GM21619 (cell line): ENCODE results near the gene DISP1.

Source experiments
- ATAC-seq: cut with Tn5 transposase; IDR thresholded peaks from one replicate; pipeline ENCODE4 v1.9.1; 2021; ENCODE audit not compliant: unreplicated experiment

The DISP1 gene

DNA sequence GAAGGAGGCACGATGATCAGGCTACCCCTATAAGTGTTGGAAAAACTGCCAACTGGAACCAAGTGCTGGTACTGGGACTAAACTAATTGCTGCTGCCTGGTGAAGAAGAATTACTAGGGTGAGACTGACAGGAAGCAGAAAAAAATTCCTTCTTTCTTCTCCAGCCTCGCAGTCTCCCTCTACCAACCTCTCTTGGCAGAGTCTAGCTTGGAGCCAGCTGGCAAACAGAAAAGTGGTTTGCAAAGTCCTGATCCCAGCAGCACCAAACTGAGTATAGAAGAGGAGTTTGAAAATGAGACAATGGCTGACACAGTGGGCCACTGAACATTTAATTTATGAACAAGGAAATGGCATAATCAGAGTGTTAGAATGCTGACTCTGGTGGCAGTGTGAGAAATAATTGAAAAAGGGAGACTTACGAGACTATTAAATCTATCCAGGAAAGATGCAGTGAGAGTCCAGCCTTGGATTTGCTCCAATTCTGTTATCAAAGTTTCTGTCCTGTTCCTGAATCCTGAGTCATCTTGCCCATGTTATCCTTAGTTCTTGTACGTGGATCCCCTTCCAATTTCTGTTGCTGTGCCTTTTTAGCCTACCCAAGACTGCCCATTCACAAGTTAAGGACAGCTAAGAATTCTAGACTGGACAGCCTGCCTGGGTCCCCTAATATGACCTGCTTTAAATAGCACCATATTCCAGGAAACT lies 23.7 kb upstream of the DISP1 start:
- no peak for ATAC-seq

DNA sequence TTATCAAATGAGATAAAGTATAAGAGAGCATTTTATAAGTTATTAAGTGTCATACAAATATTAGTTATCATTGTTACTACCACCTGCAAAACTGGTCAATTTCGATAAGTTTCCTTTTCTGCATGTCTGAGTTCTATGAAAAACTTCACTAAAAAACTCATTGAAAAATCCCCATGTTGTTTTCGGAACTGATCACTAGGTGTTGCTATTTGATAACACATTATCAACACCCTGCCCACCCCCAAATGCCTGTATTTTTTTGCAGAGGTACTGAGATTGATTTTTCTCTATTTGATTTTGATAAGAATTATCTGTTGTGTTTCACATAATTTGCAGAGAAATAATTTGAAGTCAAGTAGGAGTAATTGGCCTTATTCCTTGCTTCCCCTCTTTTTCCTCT lies 22.1 kb upstream of the DISP1 start:
- no peak for ATAC-seq

DNA sequence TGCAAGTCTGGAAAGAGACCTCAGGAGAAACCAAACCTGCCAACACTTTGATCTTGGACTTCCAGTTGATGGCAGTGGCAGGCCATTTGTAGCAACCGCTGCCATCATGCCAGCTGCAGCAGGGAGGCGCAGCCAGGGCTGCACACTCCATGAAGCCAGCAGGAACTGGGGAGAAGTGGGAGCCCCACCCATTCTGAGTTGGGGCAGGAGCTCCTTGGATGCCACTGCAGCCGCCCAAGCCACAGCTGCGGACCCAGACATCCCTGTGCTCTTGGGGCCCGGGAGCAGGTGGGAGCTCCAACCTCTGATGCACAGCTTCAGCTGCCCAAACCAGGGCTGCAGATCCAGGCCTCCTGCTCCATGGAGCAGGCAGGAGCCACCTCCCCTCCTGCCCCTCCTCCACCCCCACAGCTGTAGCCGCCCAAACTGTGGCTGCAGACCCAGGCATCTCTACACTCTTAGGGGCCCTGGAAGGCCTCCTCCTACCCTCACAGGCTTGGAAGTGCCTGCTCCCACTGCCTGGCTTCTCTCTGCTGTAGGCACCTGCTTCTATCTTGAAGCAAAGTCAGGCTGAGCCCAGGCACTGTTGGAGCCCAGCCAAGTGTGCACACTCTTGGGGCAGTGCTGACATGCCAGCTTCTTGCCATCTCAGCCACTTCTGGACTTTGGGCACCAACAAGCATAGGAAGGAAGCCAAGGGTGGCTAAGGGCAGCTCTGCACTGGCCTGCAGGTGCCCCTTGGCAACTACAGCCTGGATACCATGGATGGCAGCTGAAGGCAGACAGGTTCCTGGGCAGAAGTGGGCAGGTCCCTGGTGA lies 20.0 kb upstream of the DISP1 start:
- no peak for ATAC-seq

DNA sequence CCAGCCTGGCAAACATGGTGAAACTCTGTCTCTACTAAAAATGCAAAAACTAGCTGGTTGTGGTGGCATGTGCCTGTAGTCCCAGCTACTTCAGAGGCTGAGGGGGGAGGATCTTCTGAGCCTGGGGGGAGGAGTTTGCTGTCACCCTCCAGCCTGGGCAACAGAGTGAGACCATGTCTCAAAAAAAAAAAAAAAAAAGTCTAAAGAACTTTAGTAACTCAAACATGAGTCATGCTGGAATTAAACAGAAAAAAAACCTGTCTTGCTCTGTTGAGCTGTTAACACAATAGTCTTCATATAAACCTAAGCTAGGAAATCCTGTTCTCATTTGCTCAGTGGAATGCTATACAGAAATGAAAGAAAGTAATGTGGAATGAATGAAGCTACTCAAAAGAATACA lies 16.7 kb upstream of the DISP1 start:
- ATAC-seq = no peak

DNA sequence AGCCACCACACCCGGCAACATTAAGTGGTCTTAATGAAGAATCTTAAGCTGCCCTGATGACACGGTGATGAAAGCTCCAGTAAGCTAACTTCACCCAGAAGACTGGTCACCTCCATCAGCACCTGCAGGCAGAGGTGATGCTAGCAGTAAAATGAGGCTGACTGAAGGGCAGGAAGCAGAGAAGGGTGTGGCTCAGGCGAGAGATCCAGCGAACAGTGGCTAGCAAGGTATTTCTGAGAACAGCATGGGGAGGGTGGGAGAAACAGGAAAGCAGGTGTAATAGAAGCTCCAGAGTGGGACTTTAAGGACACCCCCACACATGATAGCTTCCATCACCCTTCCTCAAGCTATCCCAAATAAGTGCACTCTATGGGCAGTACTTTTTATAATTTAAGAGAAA lies 15.9 kb upstream of the DISP1 start:
- no peak for ATAC-seq

DNA sequence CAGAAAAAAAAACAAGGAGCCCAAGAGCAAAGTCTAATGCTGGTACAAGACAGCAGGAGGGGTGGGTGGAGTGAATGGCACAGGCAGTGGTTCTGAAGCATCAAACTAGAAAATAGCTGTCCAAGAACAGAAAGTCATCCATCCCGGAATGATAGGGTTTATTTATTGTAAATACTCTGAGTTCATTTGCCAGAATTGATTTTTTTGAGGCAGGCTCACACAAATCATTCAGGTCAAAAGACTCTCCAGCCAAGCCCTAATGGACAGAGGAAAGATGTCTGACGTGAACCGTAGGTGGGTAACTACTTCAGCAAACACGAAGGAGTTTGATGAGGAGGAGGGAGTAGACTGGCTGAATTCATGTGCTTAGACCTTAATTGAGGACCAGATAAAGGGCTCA lies 13.8 kb upstream of the DISP1 start:
- ATAC-seq = no peak

DNA sequence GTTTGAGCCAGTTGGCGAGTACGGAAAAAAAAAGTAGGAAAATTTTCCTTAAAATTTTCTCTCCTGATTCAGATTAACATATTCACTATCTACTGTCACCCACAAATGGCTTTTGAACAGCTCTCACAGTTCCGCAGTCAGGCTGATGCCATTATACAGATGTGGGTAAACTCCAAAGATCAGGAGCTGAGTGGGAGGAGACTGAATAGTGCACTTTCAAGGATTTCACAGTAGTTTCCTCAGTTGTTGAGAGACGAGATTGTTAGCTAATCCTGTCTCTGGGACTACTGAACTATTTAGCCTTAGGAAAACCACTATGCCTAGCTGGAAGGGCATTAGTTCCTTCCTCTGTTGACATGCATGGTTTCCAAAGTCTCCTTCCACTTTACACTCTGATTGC lies 3.2 kb upstream of the DISP1 start:
- ATAC-seq = no peak

DNA sequence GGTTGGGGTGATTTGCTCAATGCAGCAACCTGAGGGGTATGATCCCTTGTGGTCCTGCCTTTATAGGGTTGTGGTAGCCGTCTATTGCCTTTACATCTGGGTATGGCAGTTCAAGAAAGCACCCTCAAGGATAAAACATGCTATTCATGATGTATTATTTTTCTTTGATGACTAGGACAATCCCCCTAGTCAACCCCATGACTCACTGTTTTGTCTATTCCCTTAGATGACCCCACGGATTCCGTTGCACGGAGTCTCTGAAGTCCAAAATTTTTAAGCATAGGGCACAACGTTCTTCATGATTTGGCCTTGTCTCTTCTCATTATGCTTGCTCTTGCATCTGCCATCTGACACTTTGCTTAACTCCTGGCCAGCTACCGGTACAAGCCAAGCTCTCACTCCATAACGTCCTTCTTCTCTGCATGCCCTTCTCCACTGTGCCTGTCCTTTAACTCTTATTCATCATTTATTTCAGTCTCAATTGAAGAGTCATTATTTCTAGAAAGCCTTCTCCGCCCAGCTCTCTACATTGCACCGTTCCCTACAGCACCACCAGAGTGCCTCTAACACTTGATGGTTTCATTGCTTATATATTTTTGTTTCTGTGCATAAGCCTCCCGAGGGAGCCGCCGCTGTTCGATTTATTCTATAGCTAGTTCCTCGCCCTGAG lies 838 bp upstream of the DISP1 start:
- no peak for ATAC-seq

DNA sequence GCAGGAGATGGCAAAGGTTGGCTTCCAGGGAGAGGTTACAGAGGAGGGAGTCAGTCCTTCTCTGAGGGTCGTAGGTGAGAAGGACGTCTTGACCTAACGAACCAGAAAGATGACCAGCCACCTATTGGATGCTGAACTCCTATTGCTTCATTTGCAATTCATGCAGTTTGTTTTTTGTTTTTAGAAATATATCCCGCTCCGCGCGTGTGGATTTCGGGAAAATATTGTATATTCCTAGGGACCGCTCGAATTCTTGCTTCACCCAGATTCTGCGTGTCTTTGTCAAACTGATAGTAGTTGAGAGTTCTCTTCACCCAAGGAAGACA lies 564 bp downstream of the DISP1 start:
- no peak for ATAC-seq

DNA sequence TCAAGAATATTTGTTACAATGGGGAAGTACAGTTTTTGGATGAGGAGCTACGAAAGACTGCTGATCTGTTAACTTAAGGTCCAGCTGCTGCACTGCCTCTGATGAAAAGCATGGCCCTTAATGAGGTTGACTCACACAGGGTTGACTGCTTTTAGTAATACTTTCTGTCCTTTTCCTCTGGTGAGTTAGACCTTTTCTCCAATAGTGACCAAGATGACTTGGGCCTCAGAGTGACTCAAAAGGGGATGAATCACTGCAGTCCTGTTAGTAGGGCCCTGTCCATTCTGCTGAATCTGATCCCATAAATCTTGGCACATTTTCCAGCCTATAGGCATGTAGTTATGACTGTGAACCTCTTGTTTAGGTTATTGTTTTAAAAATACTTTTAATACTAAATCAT lies 2.7 kb downstream of the DISP1 start:
- ATAC-seq = no peak

DNA sequence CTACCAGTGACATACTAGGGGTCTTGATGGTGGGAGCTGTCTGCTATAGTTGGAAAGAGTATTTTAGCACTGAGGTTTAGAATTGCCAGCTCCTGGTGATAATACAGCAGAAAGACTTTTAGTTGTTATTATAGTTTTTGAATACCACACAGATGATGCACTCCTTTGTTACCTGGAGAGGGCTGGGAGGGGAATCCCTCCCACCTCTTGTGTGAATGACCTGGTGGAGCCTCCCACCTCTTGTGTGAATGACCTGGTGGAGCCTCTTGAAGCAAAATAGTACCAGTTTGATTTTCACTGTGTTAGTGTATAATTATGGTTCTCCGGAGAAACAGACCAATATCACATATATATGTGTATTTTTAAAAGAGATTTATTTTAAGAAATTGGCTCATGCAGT lies 3.3 kb downstream of the DISP1 start:
- no peak for ATAC-seq

DNA sequence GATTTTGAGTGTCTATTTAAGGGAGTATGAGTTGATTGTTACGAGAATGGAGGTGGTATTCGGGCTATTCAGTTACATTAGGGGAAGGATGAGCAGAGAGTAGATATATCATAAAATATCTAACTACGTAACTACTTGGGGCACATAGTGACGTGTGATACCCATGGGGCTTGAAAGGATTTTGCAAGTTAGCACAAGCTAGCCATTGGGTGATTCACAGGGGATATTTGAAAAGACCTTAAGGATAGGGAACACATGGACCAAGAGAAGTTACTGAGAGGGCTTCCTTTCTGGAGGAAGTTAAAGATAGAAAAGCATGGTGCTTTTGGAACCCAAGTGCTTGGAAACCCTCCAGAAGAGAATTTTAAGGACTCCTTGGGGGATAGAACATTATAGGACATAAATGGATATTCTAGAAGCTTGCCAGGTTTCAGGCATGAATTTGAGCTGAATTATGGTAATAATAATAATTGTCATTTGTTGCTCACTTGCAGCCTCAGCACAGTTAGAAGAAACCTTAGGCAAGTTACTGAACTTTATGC lies 5.4 kb downstream of the DISP1 start:
- ATAC-seq = no peak

DNA sequence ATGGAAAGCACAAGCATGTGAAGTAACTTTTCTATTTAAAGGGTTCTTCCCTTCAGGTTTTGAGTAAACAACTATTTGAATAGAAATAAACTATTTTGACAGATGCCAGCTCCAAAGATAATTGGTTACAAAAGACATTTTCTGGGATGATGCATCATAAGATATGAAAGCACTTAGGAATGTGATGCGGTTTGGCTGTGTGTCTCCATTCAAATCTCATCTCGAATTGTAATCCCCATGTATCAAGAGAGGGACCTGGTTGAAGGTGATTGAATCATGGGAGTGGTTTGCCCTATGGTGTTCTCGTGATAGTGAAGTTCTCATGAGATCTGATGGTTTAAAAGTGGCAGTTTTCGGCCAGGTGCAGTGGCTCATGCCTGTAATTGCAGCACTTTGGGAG lies 6.4 kb downstream of the DISP1 start:
- ATAC-seq = no peak

DNA sequence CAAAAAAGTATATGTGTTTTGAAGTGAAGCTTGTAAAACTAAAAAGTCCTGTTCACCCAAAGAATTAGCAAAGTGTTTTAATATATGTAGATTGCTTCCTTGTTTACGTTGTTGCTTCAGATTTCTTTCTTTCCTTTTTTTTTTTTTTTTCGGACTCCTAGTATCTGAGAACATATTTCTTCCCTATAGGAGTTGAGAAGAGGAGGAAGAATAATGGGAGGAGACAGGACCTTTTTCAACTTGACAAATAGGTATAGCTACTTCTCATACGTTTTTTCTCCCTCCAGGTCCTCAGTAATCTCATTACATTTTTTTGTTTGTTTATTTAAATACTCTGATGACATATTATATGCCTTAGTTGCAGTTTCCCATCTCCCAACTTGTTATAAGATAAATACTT lies 8.9 kb downstream of the DISP1 start:
- no peak for ATAC-seq

DNA sequence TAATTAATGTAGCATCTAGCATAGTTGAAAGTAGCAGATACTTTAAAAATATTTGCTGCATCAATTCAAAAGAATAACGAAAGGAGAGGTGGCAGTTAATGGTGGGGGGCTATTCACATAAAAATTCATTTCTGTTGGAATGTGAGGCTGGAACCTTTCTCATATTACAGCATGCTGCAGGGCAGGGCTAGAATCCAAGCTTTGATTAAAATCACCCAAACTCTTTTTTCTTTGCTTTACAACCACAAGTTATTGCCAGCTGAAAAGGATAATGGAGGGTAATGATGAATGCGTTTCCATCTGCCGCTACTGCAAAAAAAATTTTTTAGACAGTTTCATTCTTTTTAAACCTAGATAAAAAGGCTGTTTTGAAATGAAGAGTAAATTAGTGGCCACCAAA lies 9.8 kb downstream of the DISP1 start:
- no peak for ATAC-seq

DNA sequence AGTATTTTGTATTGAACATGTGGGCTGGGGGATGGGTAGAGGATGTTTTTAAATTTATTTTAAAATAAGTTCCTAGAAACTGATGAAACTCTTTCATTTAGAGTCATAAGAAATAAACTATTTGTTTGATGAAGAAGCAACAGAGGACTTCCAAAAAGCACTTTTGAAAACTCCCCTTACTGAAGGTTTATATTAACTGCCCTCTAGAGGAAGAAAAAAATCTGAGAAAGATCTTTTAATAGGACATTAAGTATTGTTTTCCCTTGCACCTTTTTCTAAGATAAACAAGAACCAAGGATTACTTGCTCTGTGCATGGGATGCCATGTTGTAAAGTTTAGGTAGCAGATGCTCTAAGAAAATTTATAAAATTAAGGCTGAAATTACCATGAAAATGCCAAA lies 14.1 kb downstream of the DISP1 start:
- no peak for ATAC-seq

DNA sequence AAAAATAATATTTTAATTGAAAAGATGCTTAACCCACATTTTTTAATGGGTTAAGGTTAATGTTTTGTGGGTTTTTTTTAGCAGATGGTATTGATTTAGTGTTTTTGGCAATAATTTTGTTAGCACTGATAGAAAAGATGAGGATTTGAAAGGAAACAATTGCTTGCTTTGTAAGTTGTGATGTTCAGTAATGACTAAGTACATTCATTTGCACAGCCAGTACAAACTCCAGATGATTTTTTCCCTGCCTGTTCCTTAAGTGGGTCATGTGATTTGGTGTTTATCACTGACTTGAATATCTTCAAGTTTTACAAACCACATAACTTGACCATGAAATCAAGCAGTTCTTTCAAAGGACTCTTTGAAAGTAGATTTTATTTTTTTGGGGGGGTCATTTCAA lies 15.0 kb downstream of the DISP1 start:
- no peak for ATAC-seq

DNA sequence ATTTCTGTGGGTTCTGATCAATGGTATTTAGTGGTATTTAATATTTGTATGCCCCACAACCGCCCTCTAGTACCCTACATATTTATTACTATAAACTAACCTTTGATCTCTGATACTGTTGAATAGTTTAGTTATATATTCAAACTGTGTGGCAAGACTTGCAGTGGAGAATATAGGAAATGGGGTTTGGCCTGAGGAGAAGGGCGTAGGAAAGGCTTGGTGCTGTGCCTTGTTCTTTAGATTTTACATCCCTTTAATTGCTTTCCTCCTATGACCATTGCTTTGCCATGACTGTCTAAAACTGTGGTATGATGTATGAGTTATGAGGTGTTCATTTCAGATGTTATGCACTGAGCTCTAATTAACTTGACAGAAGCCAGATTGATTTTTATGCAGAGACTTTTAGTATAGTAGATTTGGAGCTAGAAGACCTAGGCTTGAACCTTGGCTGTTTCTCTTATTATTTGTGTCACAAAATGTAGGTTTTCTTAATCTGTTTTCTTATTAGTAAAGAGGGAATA lies 18.6 kb downstream of the DISP1 start:
- ATAC-seq = no peak

DNA sequence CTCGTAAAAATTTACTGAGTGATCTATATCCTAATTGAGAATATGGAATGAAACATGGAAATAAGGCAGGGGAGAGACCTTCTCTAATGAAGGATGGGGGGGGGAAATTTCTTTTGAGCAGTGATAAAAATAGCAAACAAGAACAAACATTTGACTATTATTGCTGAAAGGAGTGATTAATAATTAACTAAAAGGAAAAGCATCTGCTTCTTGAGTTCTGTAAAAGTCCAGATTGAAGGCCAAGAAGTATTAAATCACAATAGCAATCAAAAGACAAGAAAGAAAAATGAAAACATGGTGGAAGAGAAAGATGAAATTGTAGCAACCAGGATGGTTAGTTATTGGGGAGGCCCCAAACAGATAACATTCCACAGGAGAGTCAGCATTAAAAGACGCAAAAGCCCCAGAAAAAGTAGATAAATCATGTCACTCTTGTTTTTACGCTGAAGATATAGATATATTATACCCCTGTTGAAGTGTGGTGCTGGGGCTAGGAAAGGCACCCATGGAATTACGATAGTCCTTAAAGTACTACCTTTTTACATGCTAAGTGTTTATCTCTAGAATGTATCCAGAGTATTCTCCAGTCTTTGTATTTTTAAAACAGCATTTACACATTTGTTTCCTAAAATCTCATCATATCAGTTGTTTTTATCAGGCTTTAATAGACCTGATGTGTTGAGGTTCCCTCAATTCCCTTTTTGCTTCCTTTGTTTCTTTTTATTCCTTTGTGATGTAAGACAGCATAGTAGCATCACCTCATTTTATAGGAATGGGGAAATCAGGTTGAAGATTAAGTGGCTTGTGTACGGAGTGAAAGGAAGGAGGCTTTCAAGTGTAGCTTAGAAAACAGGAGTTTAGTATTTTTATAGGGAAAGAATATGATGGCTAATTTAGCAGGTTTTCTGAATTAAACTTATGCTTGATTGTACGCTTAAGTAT lies 28.9 kb downstream of the DISP1 start:
- ATAC-seq = no peak

DNA sequence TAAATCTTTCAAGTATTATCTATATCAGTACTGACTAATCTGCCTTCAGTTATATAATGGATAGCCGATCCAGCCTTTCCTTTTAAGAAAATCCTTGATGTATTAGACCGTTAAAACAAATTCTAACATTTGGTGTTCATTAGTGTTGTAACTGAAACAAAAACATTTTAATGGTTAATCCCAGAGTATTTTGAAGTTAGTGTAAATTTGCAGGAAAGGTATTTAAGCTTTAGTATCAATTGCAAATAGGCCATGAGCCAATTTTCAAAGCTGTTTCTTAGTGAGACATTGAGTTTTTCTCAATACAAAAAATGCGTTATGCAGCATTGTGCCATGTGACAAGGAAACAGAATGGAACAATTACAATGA lies 29.6 kb downstream of the DISP1 start:
- no peak for ATAC-seq

DNA sequence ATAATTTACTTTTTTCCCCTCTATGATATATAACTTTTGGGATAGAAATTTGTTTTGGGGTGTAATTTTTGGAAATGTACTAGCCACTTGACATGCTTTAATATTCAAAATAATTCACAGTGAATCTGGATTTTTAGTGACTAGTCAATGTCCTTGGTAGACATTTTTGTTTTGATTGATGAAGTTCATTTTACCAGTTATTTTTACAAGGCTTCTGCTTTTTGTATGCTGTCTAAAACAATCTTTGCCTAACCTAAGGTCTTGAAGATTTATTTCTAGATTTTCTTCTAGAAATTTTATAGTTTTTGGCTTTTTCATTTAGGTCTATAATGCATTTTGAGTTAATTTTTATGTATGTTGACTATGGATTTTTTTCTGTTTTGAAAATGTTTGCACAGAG lies 30.9 kb downstream of the DISP1 start:
- ATAC-seq = no peak
